Measurements from ENCODE around the gene ASPRV1. TPM values are rescaled to one million over a fixed set of nuclear protein-coding genes. Genes with fewer than 3 reads are reported as not detected.

ASPRV1 gene
- total RNA-seq, 1 donor from 2014 or later = 0.26 TPM

DNA sequence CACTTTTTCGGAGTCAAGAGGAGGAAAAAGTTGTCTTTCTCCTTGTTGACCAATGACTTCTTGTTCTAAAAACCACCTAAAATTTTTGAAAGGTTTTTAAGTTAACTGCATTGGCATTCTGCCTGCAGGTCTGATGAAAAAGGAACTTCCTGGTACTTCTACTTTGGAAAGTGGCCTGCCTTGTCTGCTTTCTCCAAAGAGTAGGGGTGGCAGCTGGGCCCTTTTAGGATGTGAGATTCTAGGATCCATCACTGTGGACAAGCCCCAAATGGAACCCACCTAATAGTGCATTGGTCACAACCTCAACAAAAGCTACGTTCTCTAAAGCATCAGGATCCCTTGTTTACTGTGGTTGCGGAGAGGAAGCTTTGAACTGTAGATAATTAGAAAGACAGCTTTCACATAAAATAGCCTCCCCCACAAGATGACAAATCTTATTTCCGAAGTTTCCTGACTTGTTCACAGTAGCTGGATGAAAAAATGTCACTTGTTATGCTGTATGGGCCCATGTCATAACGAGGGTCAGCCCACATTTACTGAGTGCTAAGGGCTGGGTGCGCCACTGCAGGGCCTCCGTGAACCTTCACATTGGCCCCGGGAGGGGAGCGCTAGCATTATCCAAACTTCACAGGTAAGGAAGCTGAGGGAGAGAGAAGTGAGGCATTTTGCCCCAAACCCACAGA is 17.4 kb downstream of the ASPRV1 start:
- H3K36me3 ChIP-seq (ENCODE audit: control insufficient read depth, insufficient read depth, low read length) = peaks cover 7% of the 10 kb centered on the region
- no peak for TF ChIP-seq CTCF (IDR thresholded peaks at IDR 0.05; ENCODE audit: insufficient read depth, low read length, severe bottlenecking)
- H3K4me3 ChIP-seq (ENCODE audit: low read depth, low read length) = no peak overlapping the region
- H3K27me3 ChIP-seq (ENCODE audit: control insufficient read depth, insufficient read depth, low read length) = no peaks in the 10 kb centered on the region
- DNase-seq (ENCODE audit: low read depth) (no peak), FAIRE-seq (no peak)

- FAIRE-seq = no peak
- Histone ChIP-seq H3K27me3 (ENCODE audit: control insufficient read depth, insufficient read depth, low read length) (no peaks in the 10 kb centered on the region), H3K36me3 (ENCODE audit: control insufficient read depth, insufficient read depth, low read length) (peaks cover 13% of the 10 kb centered on the region), H3K4me3 (ENCODE audit: low read depth, low read length) (no peak overlapping the region)
- DNase-seq (ENCODE audit: low read depth) = peak; percentile 72
- no peak for TF ChIP-seq CTCF (IDR thresholded peaks at IDR 0.05; ENCODE audit: insufficient read depth, low read length, severe bottlenecking)
Measured at GRCh38 chr2:69943000-69943842, 18.2 kb downstream of the ASPRV1 start.

DNA sequence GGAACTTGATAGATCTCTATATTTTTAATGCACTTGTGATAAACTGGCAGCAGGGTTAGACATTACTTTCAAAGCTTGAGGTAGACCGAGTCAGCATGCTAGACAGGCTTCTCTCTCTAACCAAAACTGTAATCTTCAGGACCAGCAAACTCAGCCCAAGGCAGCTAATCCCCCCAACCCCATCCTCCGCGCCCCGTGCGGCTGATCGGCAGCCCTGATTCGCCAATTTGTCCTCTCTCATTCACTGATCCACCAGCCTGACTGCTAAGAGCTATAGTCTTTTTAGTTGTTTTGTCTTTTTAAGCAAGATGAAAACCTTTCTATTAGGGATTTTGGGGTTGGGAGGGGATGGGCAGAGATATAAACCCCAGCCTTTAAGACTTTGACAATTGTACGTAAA is 20.7 kb downstream of the ASPRV1 start:
- peaks cover 33% of the 10 kb centered on the region for H3K36me3 ChIP-seq (ENCODE audit: control insufficient read depth, insufficient read depth, low read length)
- H3K27me3 ChIP-seq (ENCODE audit: control insufficient read depth, insufficient read depth, low read length) = no peaks in the 10 kb centered on the region
- TF ChIP-seq CTCF (IDR thresholded peaks at IDR 0.05; ENCODE audit: insufficient read depth, low read length, severe bottlenecking) = no peak
- DNase-seq (ENCODE audit: low read depth) (no peak), FAIRE-seq (no peak)
- no peak overlapping the region for H3K4me3 ChIP-seq (ENCODE audit: low read depth, low read length)

- Histone ChIP-seq H3K4me3 (ENCODE audit: low read depth, low read length) (no peak overlapping the region), H3K36me3 (ENCODE audit: control insufficient read depth, insufficient read depth, low read length) (peaks cover 39% of the 10 kb centered on the region), H3K27me3 (ENCODE audit: control insufficient read depth, insufficient read depth, low read length) (no peaks in the 10 kb centered on the region)
- FAIRE-seq (no peak), DNase-seq (ENCODE audit: low read depth) (no peak)
- no peak for TF ChIP-seq CTCF (IDR thresholded peaks at IDR 0.05; ENCODE audit: insufficient read depth, low read length, severe bottlenecking)
Measured at GRCh38 chr2:69939722-69940121, 21.7 kb downstream of the ASPRV1 start.

- Histone ChIP-seq H3K27me3 (ENCODE audit: control insufficient read depth, insufficient read depth, low read length) (no peaks in the 10 kb centered on the region), H3K36me3 (ENCODE audit: control insufficient read depth, insufficient read depth, low read length) (peaks cover 39% of the 10 kb centered on the region), H3K4me3 (ENCODE audit: low read depth, low read length) (no peak overlapping the region)
- TF ChIP-seq CTCF (IDR thresholded peaks at IDR 0.05; ENCODE audit: insufficient read depth, low read length, severe bottlenecking) = no peak
- FAIRE-seq = no peak
- DNase-seq (ENCODE audit: low read depth) = no peak
Measured at GRCh38 chr2:69937968-69938367, 23.5 kb downstream of the ASPRV1 start.

Data from bronchial epithelial cell (primary cell).